Fibroblast of pulmonary artery (primary cell): ENCODE measurements around the gene AGPAT1.

Experiments
- DNase-seq: peaks from one replicate; pipeline ENCODE4 v3.0.0-alpha.2; 2010; ENCODE audit warnings: low read depth
- H3K4me3 ChIP-seq: replicated peaks from 2 replicates; pipeline ENCODE4 v1.5.1; 2011; ENCODE audit warnings: low read depth, mild to moderate bottlenecking, control low read depth, low read length, moderate library complexity
- TF ChIP-seq, protein P1 (sequence below): IDR thresholded peaks from 2 replicates; pipeline ENCODE4 v1.5.1; 2011; ENCODE audit warnings: mild to moderate bottlenecking, control low read depth, low read length, inconsistent platforms; ENCODE audit errors: missing control alignments

AGPAT1 gene

DNA sequence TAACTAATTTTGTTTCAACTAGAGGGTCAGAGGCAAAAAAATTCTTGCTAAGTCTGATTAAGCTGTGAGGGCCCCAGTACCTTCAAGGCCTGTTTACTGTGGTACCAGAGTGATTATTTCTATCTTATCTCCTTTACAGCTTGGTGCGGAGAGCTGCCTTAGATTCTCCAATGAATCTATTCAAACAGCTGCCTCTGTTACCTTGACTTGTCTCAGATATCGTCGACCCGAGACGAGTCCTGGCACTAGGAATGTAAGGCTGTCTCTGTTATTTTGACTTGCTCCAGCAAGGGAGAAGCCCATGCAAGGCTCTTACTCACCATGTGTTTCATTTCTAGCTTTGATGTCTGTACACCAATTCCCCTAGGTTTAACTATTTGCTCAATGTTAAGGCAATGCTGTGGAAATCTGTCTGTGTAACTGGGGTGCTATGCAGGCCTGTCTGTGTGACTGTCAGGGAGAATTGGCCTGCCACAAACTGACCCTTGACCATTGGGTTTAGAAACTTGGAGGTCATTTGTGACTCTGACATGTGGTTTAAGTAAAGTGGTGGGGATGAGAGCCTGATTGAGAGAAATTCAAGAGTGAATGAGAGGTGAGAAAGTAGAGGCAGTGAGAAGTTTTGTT lies 35.4 kb downstream of the AGPAT1 start:
- TF ChIP-seq, protein P1, sequence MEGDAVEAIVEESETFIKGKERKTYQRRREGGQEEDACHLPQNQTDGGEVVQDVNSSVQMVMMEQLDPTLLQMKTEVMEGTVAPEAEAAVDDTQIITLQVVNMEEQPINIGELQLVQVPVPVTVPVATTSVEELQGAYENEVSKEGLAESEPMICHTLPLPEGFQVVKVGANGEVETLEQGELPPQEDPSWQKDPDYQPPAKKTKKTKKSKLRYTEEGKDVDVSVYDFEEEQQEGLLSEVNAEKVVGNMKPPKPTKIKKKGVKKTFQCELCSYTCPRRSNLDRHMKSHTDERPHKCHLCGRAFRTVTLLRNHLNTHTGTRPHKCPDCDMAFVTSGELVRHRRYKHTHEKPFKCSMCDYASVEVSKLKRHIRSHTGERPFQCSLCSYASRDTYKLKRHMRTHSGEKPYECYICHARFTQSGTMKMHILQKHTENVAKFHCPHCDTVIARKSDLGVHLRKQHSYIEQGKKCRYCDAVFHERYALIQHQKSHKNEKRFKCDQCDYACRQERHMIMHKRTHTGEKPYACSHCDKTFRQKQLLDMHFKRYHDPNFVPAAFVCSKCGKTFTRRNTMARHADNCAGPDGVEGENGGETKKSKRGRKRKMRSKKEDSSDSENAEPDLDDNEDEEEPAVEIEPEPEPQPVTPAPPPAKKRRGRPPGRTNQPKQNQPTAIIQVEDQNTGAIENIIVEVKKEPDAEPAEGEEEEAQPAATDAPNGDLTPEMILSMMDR, result no peak
- DNase-seq, result no peak
- no peak overlapping the region for H3K4me3 ChIP-seq

DNA sequence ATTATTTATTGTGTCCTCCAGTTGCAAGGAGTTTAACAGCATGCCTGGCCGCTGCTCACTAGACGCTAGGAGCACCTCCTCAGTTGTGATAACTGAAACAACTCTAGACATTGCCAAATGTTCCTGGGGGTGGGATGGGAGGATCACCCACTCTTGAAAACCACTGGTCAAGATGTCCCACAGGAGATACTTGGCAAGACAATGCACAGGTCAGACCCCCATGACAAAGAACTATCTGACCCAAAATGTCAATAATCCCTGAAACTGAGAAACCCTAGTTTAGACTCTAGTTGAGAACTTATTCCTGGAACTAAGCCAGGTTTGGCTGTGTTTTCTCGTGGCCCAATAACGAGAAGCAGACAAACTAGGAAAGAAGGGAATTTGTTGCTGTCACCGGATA lies 36.3 kb downstream of the AGPAT1 start:
- DNase-seq, result no peak
- TF ChIP-seq, protein P1, result no peak
- H3K4me3 ChIP-seq, result no peak overlapping the region

DNA sequence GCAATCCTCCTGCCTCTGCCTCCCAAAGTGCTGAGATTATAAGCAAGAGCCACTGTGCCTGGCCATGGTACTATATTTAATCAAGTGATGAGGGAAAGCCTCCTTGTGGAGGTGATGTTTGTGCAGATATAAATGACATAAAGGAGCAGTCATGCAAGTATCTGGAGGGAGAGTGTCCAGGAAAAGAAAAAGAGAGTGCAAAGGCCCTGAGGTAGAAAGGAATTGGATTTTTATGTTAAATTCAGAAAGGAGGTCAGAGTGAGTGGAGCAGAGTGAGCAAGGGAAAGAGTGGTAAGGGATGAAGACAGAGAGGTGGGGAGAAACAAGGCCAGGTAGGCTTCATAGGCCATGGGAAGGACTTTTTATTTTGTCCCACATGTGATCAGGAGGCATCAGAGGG lies 38.4 kb downstream of the AGPAT1 start:
- TF ChIP-seq, protein P1, result no peak
- no peak overlapping the region for H3K4me3 ChIP-seq
- DNase-seq, result no peak

DNA sequence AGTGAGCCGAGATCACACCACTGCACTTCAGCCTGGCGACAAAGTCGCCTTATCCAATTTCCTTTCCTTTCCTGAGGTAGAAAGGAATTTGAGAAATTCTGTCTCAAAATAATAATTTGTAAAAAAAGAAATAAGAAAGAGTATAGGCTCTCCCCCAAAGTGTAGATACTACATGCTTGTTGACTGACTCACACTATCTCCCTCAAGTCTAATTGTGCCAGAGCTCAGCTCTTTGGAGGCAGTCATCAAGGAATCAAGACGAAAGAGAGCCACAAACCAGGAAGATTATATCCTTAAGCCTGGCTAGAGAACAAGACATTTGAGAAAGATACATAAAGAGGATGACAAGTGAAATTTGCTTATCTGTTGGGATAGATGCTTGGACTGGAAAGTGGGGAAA lies 42.1 kb downstream of the AGPAT1 start:
- TF ChIP-seq, protein P1, result no peak
- DNase-seq, result no peak

DNA sequence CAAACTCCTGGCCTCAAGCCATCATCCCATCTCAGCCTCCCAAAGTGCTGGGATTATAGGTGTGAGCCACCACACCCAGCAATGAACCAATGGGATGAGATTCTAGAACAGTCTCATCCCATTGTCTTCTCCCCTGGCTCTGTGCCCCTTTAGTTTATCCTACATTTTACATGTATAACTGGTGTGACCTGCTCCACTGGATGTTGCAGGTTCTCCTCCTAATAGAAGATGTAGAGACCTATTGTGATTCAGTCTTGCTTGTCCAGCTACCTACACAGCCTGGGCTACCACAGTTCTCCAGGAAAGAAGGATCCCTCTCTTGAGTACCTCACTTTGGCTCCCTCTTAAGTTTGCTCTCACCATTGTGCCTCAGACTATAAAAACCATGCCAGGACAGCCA lies 43.8 kb downstream of the AGPAT1 start:
- DNase-seq, result no peak
- TF ChIP-seq, protein P1, result no peak
- H3K4me3 ChIP-seq, result no peak overlapping the region

More for the DNA sequence above, 42.1 kb downstream of the AGPAT1 start:
- no peak overlapping the region for H3K4me3 ChIP-seq

DNA sequence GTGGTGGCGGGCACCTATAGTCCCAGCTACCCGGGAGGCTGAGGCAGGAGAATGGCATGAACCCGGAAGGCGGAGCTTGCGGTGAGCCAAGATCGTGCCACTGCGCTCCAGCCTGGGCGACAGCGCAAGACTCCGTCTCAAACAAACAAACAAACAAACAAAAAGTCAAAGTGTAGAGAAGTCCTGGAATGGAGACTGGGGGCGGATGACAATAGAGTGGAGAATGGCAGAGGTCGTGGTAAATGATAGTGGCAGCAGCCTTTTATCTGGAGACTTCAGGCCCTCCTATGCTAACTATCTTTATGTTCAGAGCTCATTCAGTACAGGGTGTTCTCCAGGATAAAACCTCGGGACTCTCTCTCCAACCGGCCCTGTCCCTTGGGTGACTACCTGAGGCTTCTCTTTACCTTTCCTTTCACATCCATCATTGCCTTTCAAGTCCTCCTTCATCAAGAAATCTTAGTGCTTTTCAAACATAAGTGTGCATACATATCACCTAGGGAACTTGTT lies 44.4 kb downstream of the AGPAT1 start:
- DNase-seq, result no peak
- TF ChIP-seq, protein P1, result no peak
- no peak overlapping the region for H3K4me3 ChIP-seq
